HG02973 (cell line): ENCODE measurements around the gene PAX8.

Source experiments
- ATAC-seq: cut with Tn5 transposase; IDR thresholded peaks from one replicate; pipeline ENCODE4 v1.9.1; 2021; ENCODE audit warnings: moderate library complexity; ENCODE audit not compliant: unreplicated experiment

PAX8 gene

DNA sequence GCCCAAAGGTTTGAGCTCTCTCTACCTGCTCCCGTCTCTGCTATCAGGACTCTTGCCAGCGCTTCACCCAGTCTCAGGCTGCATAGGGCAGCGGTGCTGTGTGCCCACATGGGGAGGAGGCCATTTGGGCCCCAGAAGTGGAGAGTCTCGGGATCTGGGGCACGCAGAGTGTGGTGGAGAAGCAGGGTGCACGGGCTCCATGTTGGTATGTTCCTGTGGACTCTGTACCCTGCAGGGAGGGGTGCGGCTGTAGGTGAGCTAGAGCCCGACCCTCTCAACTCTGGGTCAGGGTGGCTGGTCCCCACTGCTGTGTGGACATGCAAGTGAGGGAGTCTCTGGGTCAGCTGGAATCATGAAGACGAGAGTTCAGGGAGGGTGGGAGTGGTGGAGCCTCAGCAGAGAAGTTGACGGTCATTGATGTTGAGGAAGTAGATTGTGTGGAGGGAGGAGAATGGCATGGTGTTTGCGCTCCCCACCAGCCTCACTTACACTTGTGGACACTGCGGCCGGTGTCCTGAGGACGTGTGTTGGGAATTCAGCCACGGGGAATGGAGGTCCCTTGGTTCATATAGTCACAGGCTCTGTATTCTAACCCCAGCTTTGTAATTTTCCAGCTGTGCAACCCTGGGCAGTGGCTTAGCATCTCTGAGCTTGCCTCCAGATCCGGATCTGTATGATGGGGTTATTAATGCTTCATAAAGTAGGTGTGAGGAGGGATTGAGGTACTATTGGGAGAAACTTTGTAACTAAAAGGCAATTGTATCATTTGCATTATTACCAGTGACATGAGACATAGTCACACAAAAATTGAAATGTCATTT lies 105.8 kb downstream of the PAX8 start:
- ATAC-seq, result no peak

- no peak for ATAC-seq
These were observed 107.2 kb downstream of the PAX8 start for GRCh38 chr2:113171334-113172075.

- ATAC-seq, result no peak
These were observed 109.1 kb downstream of the PAX8 start for GRCh38 chr2:113169586-113169985.

DNA sequence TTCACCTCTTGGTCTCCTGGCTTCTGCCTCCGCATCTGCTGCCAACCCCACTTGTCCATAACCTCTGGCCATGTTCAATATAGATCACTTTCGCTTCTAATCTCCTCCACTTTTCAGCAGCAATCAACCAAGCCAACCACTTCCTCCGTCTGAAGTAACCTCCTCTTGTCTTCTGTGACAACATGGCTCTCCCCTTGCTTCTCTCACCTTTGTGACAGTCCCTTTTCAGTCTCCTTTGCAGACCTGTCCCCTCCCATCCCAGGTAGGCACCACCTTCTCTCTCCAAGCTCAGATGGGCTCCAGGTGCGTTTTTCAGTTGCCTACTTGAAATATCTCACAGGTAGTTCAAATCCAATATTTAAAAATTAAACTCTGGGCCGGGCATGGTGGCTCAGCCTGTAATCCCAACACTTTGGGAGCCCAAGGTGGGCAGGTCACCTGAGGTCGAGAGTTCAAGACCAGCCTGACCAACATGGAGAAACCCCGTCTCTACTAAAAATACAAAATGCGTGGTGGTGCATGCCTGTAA lies 109.7 kb downstream of the PAX8 start:
- no peak for ATAC-seq

- ATAC-seq, result no peak
These were observed 110.8 kb downstream of the PAX8 start for GRCh38 chr2:113167962-113168340.

- ATAC-seq, result no peak
These were observed 111.4 kb downstream of the PAX8 start for GRCh38 chr2:113167115-113167932.

GRCh38 chr2:113166187-113166645 lies 112.5 kb downstream of the PAX8 start:
- ATAC-seq, result no peak
